Measurements from ENCODE around the gene ID3.
A peak's percentile ranks its signal among the peaks of the same experiment; 100 is the strongest.

The ID3 gene

GRCh38 chr1:23563003-23563402 is 3.7 kb upstream of the ID3 start:
- Histone ChIP-seq H3K4me3 (ENCODE audit: low read depth, low read length) (no peak overlapping the region), H3K9me3 (ENCODE audit: control insufficient read depth, insufficient read depth, low read length) (no peaks in the 10 kb centered on the region), H3K27ac (ENCODE audit: low read depth, low read length) (peak overlapping the region; percentile 97), H3K36me3 (ENCODE audit: control insufficient read depth, insufficient read depth, low read length) (peaks cover 1% of the 10 kb centered on the region; the same call in 1 of the 2 replicates), H3K27me3 (ENCODE audit: control insufficient read depth, insufficient read depth, low read length) (peaks cover 35% of the 10 kb centered on the region), H3K4me1 (ENCODE audit: control insufficient read depth, insufficient read depth, low read length) (peaks cover 41% of the 10 kb centered on the region), H3K9ac (ENCODE audit: low read depth, low read length) (no peak overlapping the region)

- Histone ChIP-seq H3K36me3 (ENCODE audit: control insufficient read depth, insufficient read depth, low read length) (peaks cover 8% of the 10 kb centered on the region; the same call in 1 of the 2 replicates), H3K9ac (ENCODE audit: low read depth, low read length) (no peak overlapping the region), H3K27ac (ENCODE audit: low read depth, low read length) (peak overlapping the region; percentile 97), H3K9me3 (ENCODE audit: control insufficient read depth, insufficient read depth, low read length) (no peaks in the 10 kb centered on the region), H3K4me1 (ENCODE audit: control insufficient read depth, insufficient read depth, low read length) (peaks cover 46% of the 10 kb centered on the region), H3K27me3 (ENCODE audit: control insufficient read depth, insufficient read depth, low read length) (peaks cover 38% of the 10 kb centered on the region), H3K4me3 (ENCODE audit: low read depth, low read length) (peak overlapping the region; percentile 20)
Observed at GRCh38 chr1:23562137-23562876, 3.0 kb upstream of the ID3 start.

- H3K36me3 ChIP-seq (ENCODE audit: control insufficient read depth, insufficient read depth, low read length): peaks cover 9% of the 10 kb centered on the region; the same call in 1 of the 2 replicates
- peaks cover 51% of the 10 kb centered on the region for H3K4me1 ChIP-seq (ENCODE audit: control insufficient read depth, insufficient read depth, low read length)
- peak overlapping the region; percentile 97 for H3K27ac ChIP-seq (ENCODE audit: low read depth, low read length)
- peak overlapping the region; percentile 20; the same call in 1 of the 2 replicates for H3K4me3 ChIP-seq (ENCODE audit: low read depth, low read length)
- no peak overlapping the region for H3K9ac ChIP-seq (ENCODE audit: low read depth, low read length)
- H3K27me3 ChIP-seq (ENCODE audit: control insufficient read depth, insufficient read depth, low read length): peaks cover 44% of the 10 kb centered on the region
- H3K9me3 ChIP-seq (ENCODE audit: control insufficient read depth, insufficient read depth, low read length): no peaks in the 10 kb centered on the region
Observed at GRCh38 chr1:23561813-23562100, 2.5 kb upstream of the ID3 start.

- Histone ChIP-seq H3K9ac (ENCODE audit: low read depth, low read length) (no peak overlapping the region), H3K9me3 (ENCODE audit: control insufficient read depth, insufficient read depth, low read length) (no peaks in the 10 kb centered on the region), H3K4me1 (ENCODE audit: control insufficient read depth, insufficient read depth, low read length) (peaks cover 57% of the 10 kb centered on the region), H3K4me3 (ENCODE audit: low read depth, low read length) (peak overlapping the region; percentile 16; the same call in 1 of the 2 replicates), H3K27ac (ENCODE audit: low read depth, low read length) (peak overlapping the region; percentile 97), H3K36me3 (ENCODE audit: control insufficient read depth, insufficient read depth, low read length) (peaks cover 9% of the 10 kb centered on the region; the same call in 1 of the 2 replicates), H3K27me3 (ENCODE audit: control insufficient read depth, insufficient read depth, low read length) (peaks cover 44% of the 10 kb centered on the region)
Observed at GRCh38 chr1:23561076-23561812, 1.9 kb upstream of the ID3 start.

- Histone ChIP-seq H3K9me3 (ENCODE audit: control insufficient read depth, insufficient read depth, low read length) (no peaks in the 10 kb centered on the region), H3K27ac (ENCODE audit: low read depth, low read length) (peak overlapping the region; percentile 97), H3K9ac (ENCODE audit: low read depth, low read length) (peak overlapping the region; percentile 59), H3K4me3 (ENCODE audit: low read depth, low read length) (peak overlapping the region; percentile 92), H3K4me1 (ENCODE audit: control insufficient read depth, insufficient read depth, low read length) (peaks cover 65% of the 10 kb centered on the region), H3K36me3 (ENCODE audit: control insufficient read depth, insufficient read depth, low read length) (peaks cover 9% of the 10 kb centered on the region; the same call in 1 of the 2 replicates), H3K27me3 (ENCODE audit: control insufficient read depth, insufficient read depth, low read length) (peaks cover 44% of the 10 kb centered on the region)
Observed at GRCh38 chr1:23559985-23560741, 862 bp upstream of the ID3 start.

- Histone ChIP-seq H3K9ac (ENCODE audit: low read depth, low read length) (peak overlapping the region; percentile 74), H3K9me3 (ENCODE audit: control insufficient read depth, insufficient read depth, low read length) (no peaks in the 10 kb centered on the region), H3K4me1 (ENCODE audit: control insufficient read depth, insufficient read depth, low read length) (peaks cover 68% of the 10 kb centered on the region), H3K27ac (ENCODE audit: low read depth, low read length) (peak overlapping the region; percentile 97), H3K36me3 (ENCODE audit: control insufficient read depth, insufficient read depth, low read length) (peaks cover 9% of the 10 kb centered on the region; the same call in 1 of the 2 replicates), H3K27me3 (ENCODE audit: control insufficient read depth, insufficient read depth, low read length) (peaks cover 49% of the 10 kb centered on the region), H3K4me3 (ENCODE audit: low read depth, low read length) (peak overlapping the region; percentile 92)
Observed at GRCh38 chr1:23558872-23559135, 497 bp downstream of the ID3 start.

- peaks cover 9% of the 10 kb centered on the region; the same call in 1 of the 2 replicates for H3K36me3 ChIP-seq (ENCODE audit: control insufficient read depth, insufficient read depth, low read length)
Observed at GRCh38 chr1:23558140-23558871, 995 bp downstream of the ID3 start.

GRCh38 chr1:23557471-23558124 is 1.7 kb downstream of the ID3 start:
- peak overlapping the region; percentile 92 for H3K4me3 ChIP-seq (ENCODE audit: low read depth, low read length)
- H3K9me3 ChIP-seq (ENCODE audit: control insufficient read depth, insufficient read depth, low read length): no peaks in the 10 kb centered on the region

More at GRCh38 chr1:23558140-23558871, 995 bp downstream of the ID3 start:
- peak overlapping the region; percentile 97 for H3K27ac ChIP-seq (ENCODE audit: low read depth, low read length)
- no peaks in the 10 kb centered on the region for H3K9me3 ChIP-seq (ENCODE audit: control insufficient read depth, insufficient read depth, low read length)
- peak overlapping the region; percentile 74 for H3K9ac ChIP-seq (ENCODE audit: low read depth, low read length)
- H3K4me3 ChIP-seq (ENCODE audit: low read depth, low read length): peak overlapping the region; percentile 92
- peaks cover 68% of the 10 kb centered on the region for H3K4me1 ChIP-seq (ENCODE audit: control insufficient read depth, insufficient read depth, low read length)
- H3K27me3 ChIP-seq (ENCODE audit: control insufficient read depth, insufficient read depth, low read length): peaks cover 54% of the 10 kb centered on the region

GRCh38 chr1:23556635-23557470 is 2.4 kb downstream of the ID3 start:
- Histone ChIP-seq H3K9ac (ENCODE audit: low read depth, low read length) (peak overlapping the region; percentile 14; the same call in 1 of the 2 replicates), H3K9me3 (ENCODE audit: control insufficient read depth, insufficient read depth, low read length) (no peaks in the 10 kb centered on the region), H3K27me3 (ENCODE audit: control insufficient read depth, insufficient read depth, low read length) (peaks cover 56% of the 10 kb centered on the region), H3K4me1 (ENCODE audit: control insufficient read depth, insufficient read depth, low read length) (peaks cover 59% of the 10 kb centered on the region), H3K36me3 (ENCODE audit: control insufficient read depth, insufficient read depth, low read length) (peaks cover 9% of the 10 kb centered on the region; the same call in 1 of the 2 replicates), H3K4me3 (ENCODE audit: low read depth, low read length) (peak overlapping the region; percentile 92), H3K27ac (ENCODE audit: low read depth, low read length) (peak overlapping the region; percentile 97)

More at GRCh38 chr1:23557471-23558124, 1.7 kb downstream of the ID3 start:
- Histone ChIP-seq H3K9ac (ENCODE audit: low read depth, low read length) (peak overlapping the region; percentile 74; the same call in 1 of the 2 replicates), H3K27ac (ENCODE audit: low read depth, low read length) (peak overlapping the region; percentile 97), H3K27me3 (ENCODE audit: control insufficient read depth, insufficient read depth, low read length) (peaks cover 57% of the 10 kb centered on the region), H3K4me1 (ENCODE audit: control insufficient read depth, insufficient read depth, low read length) (peaks cover 64% of the 10 kb centered on the region), H3K36me3 (ENCODE audit: control insufficient read depth, insufficient read depth, low read length) (peaks cover 9% of the 10 kb centered on the region; the same call in 1 of the 2 replicates)
